Myocyte (in vitro differentiated cells): Measurements from ENCODE around the gene RMND5B. TPM values are rescaled to one million over a fixed set of nuclear protein-coding genes. Genes with fewer than 3 reads are reported as not detected.
"Not testable (repeated sequence)": the region's sequence is repeated elsewhere in the genome, so short reads cannot be mapped to it uniquely, and the experiment has no call there.

ENCODE experiments used
- DNase-seq: peaks from one replicate; pipeline ENCODE4 v3.0.0-alpha.2; 2012; ENCODE audit warnings: low read depth
- total RNA-seq: library from RNA; depleted of rRNA; stranded (reverse); fragments of >200 nt; gene quantifications from 2 replicates; pipeline ENCODE4 v1.2.3, GENCODE V29; 2014

RMND5B gene
- total RNA-seq, 1 donor from 2014 or later: 33.2 TPM

DNA sequence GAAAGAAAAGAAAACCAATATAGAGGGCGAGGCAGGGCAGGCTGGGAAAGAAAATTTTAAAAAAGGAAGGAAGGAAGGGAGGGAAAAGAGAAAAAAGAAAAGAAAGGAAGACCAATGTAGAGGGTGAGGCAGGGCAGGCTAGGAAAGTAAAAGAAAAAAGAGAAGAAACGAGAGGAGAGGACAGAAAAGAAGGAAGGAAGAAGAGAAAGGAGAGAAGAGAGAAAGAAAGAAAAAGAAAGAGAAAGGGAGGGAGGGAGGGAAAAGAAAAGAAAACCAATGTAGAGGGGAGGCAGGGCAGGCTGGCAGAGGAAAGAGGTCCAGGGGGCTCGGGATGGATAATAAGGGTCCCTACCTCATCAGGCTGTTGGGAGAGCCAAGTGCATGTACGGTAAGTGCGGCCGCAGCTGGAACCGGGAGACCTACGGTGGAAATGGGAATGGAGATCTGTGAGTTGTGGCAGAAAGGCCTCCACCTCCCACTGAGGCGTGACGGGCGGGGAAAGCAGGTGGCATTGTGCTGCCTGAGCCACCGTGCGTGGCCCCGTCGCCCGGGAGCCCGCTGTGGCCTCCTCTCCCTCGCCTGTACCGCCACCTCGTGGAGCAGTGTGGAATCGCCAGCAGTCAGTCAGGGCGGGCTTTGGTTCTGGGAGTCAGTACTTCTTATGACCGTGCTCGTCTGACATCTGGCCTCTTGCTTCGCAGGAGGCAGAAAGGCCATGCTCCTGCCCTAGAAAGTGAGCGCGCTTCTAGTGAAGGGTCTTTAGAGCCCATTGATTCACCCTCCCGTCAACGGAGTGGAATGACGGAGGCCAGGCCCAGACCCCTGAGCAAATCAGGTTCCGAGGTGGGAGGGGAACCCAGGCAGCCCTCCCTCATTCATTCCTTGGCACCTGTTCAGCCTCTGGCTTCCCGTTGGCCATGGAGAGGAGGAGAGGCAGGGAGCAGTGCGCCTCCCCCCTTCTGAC is 33.2 kb downstream of the RMND5B start:
- peak; percentile 82 for DNase-seq

DNA sequence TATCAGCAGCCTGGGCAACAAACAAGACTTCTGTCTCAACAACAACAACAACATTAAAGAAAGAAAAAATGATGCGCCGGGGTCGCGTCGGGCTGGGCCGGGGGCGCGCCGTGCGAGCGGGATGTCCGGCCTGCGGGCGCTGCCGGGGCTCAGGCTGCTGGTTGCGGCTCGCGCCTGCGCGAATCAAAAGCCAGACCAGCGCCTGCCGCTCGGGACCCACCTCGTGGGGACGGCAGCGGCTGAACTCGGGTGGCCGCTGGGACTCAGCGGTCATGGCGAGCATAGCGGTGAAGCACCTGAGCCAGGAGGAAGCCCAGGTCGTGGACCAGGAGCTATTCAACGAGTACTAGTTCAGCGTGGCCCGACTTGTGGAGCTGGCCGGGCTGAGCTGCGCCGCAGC is 34.8 kb downstream of the RMND5B start:
- no peak for DNase-seq

DNA sequence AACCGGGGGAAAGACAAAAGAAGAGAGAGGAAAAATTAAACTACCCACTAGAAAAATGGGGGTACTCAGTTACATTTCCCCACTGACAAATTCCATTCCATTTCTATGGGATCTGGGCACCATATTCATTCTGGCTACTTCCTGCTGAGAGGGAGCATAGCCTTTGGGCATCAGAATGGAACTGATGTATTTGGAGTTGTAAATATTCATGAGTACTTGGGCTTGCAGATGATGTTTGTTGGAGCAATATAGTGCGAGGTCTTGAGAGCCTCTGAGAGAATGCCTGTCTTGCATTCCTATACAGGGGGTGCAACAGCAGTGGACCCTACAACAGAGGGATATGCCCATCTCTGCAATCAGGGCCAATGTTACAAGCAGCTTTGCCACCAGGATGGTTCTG is 39.6 kb downstream of the RMND5B start:
- DNase-seq: no peak

DNA sequence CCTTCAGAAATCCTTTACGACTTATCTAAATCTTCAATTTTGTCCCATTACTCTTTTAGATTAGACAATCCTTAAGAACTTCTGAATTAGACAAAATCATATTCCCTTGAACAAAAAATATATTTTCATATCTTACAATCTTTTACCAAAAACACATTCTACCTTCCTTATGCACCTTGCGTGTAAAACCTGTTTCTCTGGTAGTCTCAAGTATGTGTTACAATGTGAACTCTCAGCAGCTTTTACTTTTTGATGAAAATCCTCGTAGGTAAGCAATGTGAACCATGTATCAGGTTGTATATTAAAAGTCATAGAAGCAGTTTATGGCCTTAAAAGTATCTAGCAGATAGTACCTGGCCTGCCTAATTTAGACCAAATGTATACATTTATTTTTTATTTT is 43.6 kb downstream of the RMND5B start:
- no peak for DNase-seq

DNA sequence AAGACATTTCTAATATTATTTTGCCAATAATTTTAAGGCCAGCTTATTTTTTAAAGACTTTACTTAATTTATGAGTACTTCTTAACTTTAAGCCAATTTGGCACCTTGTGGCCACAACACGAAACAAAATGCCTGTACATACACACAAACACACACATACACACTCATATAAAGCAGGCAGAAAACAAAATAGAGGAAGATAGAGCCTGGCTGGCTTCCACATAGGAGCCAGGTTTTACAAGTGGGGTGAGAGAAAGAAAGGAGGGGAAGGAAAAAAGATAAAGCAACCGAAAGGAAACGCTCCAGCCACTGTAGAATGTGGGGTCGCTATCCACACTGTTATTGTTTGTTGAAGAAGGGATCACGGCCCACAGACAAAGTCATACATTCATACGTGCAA is 46.0 kb downstream of the RMND5B start:
- no peak for DNase-seq

DNA sequence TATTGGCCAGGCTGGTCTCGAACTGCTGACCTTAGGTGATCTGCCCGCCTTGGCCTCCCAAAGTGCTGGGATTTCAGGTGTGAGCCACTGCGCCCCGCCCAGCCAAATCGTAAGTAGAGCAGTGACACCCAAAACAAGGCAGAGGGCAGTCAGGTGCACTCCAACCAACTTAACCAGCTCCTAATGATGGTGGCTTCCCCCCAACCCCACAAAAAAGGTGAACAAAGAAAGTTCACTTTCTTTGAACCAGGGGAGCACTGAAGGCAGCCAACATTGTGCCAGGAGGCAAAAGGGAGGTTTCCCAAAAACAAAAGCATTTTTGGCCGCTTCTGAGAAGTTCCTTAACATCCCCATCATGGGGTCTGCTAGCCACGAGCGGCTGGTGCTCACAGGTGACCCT is 46.8 kb downstream of the RMND5B start:
- no peak for DNase-seq

DNA sequence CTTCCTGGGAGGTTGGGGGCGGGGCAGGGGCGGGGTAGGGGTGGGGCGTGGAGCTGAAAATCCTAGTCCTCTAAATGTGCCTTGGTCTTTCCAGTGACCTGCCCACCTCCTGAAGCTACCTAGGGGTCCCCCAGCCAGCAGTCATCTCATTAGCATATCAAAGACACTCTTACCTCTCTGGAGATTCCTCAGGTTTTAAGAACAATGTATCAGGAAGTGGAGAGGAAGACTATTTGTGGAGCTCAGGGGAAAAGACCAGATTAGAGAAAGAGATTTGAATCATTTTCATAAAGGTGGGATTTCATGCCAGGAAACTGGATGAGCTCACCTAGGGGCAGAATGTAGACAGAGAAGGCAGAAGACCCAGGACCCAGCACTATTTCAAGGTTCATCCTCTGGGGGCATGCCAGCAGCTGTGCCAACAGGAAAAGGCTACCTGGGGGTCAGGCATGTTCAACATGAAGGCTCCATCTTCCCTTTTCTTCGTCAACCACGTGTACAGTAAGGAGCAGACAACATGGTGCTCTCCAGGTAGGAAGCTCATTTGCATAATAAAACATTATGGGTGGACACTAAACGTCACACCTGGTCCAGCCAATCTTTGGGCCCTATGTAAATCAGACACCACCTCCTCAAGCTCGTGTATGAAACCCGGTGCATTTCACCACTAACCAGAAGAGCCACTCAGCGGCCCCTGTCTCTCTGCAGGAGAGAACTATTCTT is 49.5 kb downstream of the RMND5B start:
- no peak for DNase-seq

DNA sequence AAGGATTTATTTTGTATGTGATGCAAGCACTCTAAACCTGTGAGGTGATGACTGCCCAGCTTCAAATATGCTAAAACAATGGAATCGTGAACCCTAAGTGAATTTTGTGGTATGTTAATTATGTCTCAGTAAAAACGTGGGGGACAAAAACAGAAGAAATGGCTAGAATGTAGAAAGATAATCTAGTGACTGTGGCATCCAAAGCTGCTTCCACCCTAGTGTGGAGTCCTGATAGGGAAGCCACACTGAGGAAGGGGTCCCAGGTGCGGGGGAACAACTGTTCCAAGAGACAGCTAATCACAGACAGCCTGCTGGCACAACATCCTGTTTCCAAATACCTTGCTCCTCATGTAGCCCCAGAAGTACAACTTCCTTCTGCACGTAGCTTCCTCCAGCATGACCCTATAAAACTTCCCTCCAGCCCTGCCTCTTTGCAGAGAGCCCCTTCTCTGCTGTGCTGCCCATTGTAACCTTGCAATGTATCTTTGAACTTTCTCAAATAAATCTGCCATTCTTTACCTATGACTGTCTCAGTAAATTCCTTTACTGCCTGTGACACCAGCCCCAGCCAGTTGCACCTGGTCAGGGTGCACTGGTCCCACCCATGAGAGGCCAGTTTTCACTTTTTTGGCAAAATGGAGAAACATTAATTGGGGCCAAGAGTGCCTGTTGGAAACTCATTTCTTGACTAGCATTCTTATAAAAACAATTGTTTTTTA is 51.5 kb downstream of the RMND5B start:
- no peak for DNase-seq

DNA sequence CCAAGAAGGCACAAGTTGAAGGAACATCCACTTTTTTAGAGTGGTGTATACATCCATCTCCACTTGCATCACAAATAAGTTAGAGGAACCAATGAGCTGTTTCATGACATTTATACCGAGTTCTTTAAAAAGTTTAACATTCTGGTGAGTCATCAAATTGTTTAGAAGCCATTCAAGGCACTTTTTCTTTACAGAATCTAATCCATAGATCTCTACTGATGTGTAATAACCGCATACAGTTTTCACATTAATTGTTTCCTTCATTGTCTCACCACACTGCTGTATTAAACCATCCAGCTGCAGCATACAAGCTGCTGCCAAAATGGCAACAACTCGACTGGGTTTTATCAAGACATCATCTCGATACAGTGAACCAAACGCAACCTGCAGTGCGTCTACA is 55.6 kb downstream of the RMND5B start:
- no peak for DNase-seq

DNA sequence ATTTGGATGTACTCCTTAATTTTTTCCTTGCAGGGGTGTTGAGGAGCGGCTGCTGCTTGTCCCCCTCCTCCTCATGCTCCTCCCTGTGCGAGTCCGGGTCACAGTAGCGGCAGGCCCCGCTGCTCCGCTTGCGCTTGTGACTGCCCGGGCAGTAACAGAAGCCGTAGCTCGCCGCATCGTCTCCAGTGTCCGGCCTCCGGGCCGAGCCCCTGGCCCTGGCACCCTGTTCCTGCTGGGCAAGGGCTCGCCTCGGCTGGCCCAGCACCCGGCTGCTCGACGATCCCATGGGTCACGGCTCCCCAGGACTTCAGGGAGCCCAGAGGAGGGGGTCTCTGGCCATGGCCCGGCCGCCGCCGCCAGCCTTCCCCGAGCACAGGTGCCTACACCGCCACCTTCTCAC is 56.2 kb downstream of the RMND5B start, which contains the start of gene GMCL2:
GMCL2 (minus strand) TSS at position 358 of the 400 bp plus-strand sequence; CDS start at position 286, 72 bp downstream.
- no peak for DNase-seq

DNA sequence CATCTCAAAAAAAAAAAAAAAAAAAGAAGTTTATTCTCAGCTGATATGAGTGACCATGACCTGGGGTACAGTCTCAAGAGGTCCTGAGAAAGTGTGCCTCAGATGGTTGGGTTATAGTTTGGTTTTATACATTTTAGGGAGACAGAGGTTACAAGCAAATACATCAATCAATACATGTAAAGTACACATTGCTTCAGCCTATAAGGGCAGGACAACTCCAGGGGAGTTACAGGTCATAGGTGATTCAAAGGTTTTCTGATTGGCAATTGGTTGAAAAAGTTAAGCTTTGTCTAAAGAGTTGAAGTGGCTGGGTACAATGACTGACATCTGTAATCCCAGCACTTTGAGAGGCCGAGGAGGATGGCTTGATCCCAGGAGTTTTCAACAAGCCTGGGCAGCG is 58.6 kb downstream of the RMND5B start:
- no peak for DNase-seq

DNA sequence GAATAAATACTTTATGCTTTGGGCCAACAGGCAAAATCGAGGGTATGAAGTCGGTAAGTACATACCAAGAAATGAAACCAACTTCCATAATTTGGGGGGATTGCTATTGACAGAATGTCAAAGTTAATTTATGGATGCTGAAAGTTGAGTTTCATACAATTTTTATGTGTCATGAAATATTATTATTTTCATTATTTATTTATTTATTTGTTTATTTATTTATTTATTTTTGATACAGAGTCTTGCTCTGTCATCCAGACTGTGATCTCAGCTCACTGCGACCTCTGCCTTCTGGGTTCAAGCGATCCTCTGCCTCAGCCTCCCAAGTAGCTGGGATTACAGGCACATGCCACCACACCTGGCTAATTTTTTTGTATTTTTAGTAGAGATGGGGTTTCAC is 60.8 kb downstream of the RMND5B start:
- no peak for DNase-seq

DNA sequence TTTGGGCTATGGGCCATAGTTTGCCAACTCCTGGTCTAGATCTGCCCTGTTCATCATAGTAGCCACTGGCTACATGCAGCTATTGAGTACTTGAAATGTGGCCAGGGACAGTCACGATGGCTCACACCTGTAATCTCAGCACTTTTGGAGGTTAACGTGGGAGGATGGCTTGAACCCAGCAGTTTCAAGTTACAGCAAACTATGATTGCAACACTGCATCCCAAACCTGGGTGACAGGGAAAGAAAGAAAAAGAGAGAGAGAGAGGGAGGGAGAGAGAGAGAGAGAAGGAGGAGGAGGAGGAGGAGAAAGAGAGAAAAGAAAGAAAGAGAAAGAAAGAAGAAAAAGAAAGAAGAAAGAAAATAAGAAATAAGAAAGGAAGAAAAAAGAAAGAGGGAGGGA is 61.4 kb downstream of the RMND5B start:
- no peak for DNase-seq

DNA sequence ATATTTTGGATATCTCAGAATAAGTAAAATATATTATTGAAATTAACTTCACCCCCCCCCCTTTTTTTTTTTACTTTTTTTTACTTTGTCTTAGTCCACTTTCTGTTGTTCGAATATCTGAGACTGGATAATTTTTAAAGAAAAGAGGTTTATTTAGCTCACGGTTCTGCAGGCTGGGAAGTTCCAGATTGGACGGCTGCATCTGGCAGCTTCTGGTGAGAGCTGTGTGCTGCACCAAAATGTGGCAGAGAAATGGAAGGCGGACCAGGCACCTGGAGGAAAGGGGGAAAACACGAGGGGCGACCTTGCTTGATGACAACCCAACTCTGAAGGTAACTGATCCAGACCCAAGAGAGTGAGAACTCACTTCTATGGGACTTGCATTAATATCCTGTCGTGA is 62.0 kb downstream of the RMND5B start:
- DNase-seq: no peak

DNA sequence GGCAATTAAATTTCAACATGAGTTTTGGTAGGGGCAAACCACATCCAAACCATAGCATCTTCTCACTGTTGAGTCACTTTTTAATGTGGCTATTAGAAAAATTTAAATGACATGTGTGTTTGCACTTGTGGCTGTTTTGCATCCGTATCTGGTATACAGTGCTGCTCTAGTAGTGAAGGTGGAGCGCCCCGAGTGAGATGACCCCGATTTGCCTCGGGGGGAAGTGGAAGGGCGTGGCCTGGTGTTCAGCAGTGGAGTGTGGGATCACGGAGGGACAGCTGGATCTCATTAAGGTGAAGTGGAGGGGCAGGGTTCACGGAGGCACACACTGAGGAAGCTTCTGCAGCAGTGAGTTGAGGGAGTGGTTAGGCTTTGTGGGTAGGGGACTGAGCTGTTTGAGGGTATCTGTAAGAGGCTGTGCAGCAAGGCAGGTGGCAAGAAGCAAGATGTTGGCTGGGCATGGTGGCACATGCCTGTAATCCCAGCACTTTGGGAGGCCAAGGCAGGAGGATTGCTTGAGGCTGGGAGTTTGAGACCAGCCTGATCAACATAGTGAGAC is 62.5 kb downstream of the RMND5B start:
- DNase-seq: no peak

DNA sequence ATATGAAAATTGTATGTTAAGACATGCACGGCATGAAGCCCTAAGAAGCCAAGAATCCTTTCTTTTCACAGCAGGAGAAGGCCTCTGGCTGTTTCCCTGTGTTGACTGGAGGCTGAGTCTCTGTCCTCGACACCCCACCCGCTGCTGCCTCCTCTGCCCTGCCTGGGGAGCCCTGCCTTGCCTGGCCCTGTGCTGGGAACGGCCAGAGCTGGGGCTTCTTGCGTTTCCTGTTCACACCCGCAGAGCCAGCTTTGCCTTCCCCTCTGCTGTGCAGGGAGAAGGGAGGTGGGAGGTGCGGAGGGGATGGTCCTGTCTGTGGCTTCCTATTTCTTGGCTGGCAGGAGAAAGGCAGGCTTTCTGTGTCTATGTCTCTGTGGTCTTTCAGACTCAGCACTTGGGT is 63.2 kb downstream of the RMND5B start:
- no peak for DNase-seq

DNA sequence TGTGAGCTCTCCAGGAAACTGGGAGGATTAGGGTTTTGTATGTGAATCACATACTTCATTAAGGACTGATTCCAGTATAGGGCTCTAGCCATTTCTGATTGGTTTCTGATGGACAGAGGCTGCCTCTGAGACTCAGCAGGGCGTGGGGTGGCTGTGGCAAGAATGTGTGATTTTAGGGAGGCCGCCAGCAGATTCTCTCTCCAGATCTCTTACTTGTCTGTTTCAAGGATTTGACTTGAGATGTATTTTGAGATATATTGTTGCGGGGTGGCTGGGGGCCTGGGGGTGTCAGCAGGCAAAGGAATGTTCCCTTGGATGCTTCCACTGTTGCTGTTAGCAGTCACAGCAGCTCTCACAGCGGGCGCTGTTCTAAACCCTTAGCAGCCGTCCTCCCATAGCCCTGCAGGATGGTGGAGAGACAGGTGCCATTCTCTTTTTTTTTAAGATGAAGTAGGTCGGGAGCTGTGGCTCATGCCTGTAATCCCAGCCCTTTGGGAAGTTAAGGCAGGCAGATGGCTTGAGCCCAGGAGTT is 65.5 kb downstream of the RMND5B start:
- DNase-seq: no peak

DNA sequence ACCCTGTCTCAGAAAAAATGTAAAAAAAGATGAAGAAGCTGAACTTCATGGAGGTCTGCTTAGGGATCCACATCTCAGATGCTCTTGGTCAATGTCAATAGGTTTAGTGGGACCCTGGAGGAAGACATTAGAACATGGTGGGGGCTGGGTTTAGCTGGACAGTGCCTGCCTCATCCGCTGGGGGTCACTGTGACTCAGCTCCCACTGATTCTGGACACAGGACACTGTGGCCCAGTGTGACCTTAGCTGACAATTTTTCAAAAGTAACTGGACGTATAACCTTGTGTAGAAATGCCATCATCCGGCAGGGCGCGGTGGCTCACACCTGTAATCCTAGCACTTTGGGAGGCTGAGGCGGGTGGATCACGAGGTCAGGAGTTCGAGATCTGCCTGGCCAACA is 66.2 kb downstream of the RMND5B start:
- DNase-seq: no peak

DNA sequence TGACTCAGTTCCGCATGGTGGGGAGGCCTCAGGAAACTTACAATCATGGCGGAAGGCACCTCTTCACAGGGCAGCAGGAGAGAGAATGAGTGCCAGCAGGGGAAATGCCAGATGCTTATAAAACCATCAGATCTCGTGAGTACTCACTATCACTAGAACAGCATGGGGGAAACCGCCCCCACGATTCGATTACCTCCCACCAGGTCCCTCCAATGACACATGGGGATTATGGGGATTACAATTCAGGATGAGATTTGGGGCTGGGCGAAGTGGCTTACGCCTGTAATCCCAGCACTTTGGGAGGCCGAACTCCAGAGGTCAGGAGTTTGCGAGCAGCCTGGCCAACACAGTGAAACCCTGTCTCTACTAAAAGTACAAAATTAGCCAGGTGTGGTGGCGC is 67.3 kb downstream of the RMND5B start:
- DNase-seq: not testable (repeated sequence)

DNA sequence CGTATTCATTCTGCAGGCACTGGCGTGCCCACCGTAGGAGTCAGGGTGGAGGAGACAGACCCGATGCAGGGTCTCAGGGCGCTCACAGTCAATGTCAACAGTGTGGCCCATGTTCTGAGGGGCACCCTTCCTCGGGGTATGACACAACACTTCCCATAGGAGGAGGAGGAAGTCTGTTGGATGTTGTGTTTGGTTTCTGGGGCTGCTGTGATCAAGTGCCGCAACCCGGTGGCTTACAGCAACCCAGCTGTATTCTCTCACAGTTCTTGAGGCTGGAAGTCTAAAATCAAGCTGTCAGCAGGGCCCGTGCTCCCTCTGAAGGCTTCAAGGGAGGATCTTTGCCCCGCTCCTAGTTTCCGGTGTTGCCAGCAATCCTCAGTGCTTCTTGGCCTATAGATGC is 67.9 kb downstream of the RMND5B start:
- DNase-seq: no peak
